Hepatic stellate cell (primary cell): ENCODE data around the gene TSPAN32.

ENCODE experiments used
- DNase-seq: peaks from one replicate; pipeline ENCODE4 v3.0.0; 2011; ENCODE audit warnings: low spot score

Gene TSPAN32

DNA sequence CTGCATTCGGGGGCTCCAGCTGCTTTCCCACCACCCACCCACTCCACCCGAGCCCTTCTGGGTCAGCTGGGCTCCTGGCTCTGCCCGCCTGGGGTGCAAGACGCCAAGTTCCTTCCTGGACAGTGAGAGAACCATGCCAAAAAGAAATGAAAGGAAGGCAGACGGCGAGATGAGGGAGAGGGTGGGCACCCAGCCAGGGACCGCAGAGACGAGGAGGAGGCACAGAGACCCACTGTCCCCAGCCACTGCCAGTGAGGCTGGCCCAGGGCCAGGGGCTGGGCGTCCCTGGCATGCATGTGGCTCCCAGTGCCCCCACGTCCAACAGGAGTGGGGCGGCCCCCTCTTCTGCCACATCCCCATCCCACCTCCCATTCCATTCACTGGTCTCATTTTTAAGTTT, 64.5 kb downstream of the TSPAN32 start:
- no peak for DNase-seq

DNA sequence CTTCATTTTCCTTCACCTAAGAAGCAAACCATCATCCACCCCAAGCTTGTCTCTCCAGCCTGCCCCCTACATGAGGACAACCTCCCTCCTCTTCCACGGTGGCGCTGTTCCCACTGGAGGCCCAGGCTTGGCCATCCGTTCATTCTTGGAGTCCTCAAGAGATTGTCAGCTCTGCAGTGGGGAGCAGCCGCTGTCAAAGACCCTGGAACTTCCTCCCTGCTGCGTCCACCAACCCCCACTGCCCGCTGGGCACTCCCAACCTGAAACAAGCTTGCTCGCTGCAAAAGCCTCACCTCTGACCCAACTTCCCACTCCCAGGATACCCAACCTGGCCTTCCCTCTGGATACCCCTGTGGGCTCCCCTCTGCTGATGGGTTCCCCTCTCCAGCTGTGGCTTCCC, 64.9 kb downstream of the TSPAN32 start:
- no peak for DNase-seq

DNA sequence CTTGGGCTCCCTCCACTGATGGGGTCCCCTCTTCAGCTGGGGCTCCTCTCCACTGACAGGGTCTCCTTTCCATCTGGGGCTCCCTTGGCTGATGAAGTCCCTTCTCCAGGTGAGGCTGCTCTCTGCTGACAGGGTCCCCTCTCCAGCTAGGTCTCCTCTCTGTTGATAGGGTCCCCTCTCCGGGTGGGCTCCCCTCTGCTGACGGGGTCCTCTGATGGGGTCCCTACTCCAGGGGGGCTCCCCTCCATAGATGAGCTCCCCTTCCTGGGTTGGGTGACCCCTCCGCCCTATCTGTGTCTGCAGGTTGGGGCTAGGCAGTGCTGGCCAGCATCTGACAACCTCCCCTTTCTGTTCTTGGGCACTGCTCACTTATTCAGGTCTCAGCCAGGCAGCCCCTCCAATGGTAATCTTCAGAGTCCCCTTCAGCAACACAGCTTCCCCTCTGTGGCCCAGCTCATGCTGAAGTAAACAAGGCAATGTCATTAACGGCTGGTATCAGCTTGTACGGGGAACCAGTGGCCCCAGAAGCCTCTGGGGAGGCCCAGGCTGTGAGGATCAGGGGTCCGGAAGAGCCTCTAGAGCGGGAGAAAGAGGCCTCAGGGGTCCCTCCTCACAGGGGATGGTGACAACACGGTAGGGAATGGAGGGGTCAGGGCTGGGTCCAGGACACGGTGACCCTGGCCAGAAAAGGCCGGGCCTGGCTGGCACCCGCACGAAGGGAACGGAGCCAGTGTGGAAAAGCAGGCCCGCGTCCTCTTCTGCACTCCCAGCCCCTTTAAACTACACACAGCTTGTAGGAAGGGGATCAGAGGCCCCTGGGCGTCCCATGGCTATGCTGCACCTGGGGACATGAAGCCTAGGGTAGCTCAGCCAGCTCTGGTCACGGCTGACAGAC, 65.7 kb downstream of the TSPAN32 start:
- DNase-seq, result no peak
